ENCODE data around the gene SCUBE1.
A peak's percentile ranks its signal among the peaks of the same experiment; 100 is the strongest.
"Not testable (repeated sequence)": the region's sequence is repeated elsewhere in the genome, so short reads cannot be mapped to it uniquely, and the experiment has no call there.

Gene SCUBE1

DNA sequence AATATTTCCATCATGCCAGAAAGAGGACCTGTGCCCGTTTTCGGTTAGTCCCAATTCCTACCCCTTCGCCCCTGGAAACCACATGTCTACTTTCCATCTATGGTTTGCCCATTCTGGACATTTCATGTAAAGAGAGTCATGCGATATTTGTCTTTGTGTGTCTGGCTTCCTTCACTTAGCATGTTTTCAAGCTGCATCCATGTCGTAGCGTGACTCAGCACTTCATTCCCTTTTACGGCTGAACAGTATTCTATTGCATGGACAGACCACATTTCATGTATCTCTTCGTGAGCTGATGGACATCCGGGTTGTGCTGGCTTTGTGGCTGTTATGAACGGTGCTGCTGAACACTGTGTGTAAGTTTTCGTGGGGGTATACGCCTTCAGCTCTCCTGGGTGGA lies 43.4 kb downstream of the SCUBE1 start:
- no peak for DNase-seq

DNA sequence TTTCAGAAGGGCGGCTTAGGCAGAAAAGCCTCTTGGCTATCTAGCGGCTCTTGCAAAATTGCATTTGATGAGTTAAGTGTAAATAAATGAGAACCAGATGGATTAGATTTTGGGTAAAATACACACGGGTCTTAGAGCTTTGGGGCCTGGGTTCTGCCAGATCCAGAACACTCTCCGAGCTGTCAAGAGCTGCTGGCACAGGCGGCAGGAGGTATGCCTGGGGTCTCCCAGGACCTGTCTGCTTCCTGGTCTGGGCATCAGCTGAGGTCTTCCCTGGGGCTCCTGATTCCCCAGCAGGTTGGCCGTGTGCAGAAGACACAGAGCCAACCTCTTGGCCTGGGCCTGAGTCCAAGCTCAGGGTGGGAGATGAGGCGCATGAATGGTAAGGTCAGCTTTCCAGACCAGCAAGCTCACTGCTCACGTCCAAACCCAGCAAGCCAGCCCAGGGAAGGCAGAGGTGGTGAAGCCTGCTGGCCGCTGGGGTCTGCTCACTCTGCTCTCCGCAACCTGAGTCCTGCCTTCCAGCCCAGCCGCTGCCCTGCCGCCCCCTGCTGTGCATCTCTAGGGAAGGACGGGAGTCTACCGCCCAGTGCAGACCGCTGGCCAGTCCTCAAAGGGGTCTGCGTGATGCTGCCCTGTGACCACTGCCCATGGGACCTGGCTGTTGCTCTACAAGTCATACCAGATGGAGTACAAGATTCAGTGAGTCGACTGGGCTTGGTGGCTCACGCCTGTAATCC lies 44.9 kb downstream of the SCUBE1 start:
- no peak for DNase-seq

DNA sequence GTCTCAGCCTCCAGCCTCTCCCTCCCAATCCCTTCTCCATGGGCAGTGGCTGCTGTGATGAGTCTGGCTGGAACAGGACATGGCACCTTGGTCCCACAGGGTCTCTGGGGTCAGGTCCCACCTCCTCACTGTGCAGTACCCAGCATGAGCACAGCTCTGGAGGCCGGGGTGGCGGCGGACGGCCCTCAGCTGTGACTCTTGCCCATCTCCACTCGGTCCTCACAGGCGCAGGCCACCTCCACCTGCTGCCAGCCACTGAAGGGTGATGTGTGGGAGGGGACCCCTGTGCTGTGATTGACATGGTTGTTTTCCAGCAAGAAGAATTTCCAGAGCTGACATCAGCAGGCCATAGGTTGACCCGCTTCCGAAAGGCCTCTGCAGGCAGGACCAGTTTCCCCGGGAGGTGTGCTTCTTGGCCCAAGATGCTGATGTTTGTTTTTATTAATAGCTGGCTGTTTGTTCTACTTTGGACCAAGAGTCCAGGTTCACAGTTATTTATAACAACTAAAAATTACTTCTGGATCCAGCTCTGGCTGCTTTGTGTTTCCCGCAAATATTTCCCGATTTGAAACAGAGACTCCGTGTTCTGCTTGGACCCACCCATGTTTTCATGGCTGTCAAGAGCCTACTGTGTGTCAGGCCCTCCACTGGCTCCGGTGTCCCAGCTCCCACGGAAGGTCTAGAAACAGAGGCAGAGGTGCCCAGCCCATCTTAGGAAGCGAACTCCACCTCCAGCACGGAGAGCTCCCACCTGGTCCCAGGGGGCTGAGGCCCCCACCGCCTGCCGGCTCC lies 45.7 kb downstream of the SCUBE1 start:
- DNase-seq = no peak

GRCh38 chr22:43296276-43296902 lies 46.8 kb downstream of the SCUBE1 start:
- DNase-seq = no peak

GRCh38 chr22:43295660-43296059 lies 47.5 kb downstream of the SCUBE1 start:
- no peak for DNase-seq

DNA sequence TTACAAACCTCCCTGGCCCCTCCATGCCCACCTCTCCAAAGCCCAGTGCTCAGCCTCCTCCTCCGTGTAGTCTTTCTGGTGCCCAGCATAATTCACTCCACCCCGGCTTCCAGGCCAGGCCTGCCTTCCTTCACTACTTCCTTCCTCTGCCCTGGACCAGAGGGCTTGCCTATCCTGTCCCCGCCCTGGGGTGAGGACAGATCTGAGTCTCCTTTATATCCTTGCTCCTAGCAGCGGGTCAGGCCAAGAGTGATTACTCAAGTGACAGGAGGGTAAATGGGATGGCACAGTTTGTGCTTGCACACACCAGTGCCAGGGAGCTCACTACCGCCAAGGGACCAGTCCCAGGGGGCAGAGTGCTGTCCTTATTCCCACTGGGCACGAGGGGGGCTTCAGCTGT lies 48.0 kb downstream of the SCUBE1 start:
- no peak for DNase-seq

GRCh38 chr22:43293655-43294392 lies 49.3 kb downstream of the SCUBE1 start:
- DNase-seq = no peak

GRCh38 chr22:43293259-43293654 lies 49.9 kb downstream of the SCUBE1 start:
- DNase-seq = no peak

- DNase-seq = no peak
Measured at GRCh38 chr22:43292630-43293018, 50.5 kb downstream of the SCUBE1 start.

- no peak for DNase-seq
Measured at GRCh38 chr22:43291381-43291780, 51.8 kb downstream of the SCUBE1 start.

- peak; percentile 5 to 29 for DNase-seq
Measured at GRCh38 chr22:43289976-43290721, 53.0 kb downstream of the SCUBE1 start.

DNA sequence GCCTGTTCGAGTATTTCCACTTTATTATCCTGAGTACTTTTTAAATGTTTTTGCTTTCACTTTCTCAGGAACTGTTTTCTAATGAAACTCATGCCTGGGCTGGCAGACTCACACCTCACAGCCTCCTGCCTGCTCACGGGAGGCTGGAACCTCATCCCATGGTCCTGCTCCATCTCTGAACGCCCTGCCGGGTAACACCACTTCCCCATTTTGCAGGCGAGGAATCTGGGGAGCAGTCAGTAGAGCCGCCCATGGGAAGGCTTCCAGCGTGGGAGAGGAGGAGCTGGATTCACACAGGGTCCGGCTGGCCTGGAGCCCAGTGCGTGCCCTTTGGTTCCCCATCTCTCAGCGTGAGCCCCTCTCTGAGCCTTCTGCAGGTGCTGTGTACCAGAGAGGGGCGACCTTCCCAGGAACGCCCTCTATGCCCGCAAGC lies 53.6 kb downstream of the SCUBE1 start:
- DNase-seq = no peak

DNA sequence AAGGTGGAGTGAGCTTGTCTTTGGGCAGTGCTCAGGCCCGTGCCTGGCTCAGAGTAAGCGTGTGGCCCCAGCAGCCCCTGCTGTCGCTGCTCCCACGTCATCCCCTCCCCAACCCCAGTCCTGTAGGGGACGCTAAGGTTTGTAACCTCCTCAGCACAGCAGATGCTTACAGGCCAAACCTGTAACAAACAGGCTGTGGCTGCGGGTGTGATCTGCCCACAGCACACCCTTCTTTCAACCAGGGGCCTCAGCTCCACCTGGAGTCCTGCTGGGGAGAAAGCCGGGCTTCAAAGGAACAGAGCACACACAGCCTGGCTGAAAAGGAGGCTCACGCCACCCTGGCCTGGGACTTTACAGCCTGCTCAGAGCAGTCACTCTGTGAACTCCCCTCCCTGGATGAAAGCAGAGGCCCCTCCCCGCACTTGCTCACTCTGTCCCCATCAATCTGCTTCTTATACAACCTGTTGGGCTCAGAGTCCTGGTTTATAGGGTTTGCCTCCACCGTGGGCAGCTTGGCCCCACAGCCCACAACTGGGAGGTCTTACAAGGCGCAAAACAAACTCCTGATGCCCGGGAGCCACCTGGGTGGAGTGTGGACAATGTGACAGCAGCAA lies 54.3 kb downstream of the SCUBE1 start:
- no peak for DNase-seq

DNA sequence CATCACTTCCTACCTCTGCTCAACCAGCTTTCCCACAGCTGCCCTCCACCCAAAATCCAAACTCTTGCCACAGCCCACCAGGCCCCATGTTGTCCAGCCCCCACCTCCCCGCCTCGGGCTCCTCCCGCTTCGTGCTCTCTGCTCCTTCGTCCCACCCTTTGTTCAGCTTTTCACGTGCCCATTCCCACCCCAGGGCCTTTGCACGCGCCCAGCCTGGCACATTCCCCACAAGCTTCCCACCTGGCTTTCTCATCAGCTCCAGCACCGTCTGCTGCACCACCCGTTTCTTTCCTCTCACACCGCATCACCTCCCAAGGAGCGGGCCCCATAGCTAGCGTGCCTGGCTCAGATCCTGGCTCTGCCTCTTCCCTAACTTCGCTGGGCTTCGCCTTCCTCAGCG lies 54.8 kb downstream of the SCUBE1 start:
- DNase-seq = no peak

GRCh38 chr22:43287441-43287840 lies 55.7 kb downstream of the SCUBE1 start:
- DNase-seq = no peak

GRCh38 chr22:43281394-43281793 lies 61.8 kb downstream of the SCUBE1 start:
- DNase-seq = no peak

GRCh38 chr22:43280523-43280886 lies 62.7 kb downstream of the SCUBE1 start:
- not testable (repeated sequence) for DNase-seq

GRCh38 chr22:43279867-43280522 lies 63.2 kb downstream of the SCUBE1 start:
- no peak for DNase-seq

DNA sequence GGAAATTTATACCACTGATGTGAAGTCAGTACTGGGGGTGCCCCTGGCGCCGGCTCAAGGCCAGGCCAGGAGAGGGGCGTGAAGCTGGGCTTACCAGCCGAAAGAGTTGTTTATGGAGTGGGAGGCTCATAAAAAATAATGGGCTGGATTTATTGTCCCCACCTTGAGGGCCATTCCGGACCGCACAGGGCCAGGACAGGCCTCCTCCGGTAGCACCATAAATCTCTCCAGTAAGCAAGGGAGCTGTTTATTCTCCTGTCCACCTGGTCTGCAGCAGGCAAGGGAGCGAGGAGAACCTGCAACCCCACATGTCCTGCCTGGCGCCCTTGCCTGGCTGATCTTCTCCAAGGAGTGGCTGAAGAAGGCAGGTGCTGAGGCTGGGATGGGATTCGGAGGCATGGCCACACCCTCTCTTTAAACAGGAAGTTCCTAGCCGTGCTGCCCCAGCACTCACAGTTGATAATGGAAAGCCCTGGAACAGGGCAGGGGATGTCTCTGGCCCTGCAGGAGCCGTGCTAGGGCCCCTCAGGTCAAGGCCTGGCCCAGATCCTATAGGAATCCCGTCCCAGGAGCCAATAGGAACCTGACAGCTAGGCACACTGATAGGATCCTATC lies 65.1 kb downstream of the SCUBE1 start:
- DNase-seq = no peak

DNA sequence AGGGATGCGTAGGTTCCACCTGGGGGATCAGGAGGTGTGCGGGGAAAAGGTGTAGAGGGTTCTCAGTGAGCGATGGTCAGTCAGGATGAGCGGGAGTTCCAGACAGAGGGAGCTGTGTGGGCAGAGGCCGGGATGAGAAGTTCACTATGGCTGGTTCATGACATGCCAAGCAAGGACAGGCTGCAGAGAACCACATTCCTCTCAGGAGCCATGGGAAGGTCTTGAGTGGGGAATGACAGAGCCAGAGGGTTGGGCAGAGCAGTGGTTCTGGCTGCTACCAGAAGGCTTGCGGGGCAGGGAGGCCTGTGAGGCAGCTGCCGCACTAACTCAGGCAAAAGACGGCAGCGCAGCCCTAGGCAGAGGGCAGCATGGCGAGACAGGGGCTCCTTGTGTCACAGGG lies 66.1 kb downstream of the SCUBE1 start:
- no peak for DNase-seq

GRCh38 chr22:43276321-43276720 lies 66.9 kb downstream of the SCUBE1 start:
- no peak for DNase-seq

All from NCI-H2081 (cell line).